CD4-positive, alpha-beta T cell treated with Interferon gamma for 1 hour (primary cell): Measurements from ENCODE around the gene RGL1.
"Not testable (repeated sequence)": the region's sequence is repeated elsewhere in the genome, so short reads cannot be mapped to it uniquely, and the experiment has no call there.

ENCODE experiments used
- DNase-seq: peaks from one replicate; pipeline ENCODE4 v3.0.0-alpha.2; 2020

Gene RGL1

GRCh38 chr1:183804916-183805841 lies at the start of gene RGL1:
Gene RGL1, plus strand, starts transcription at chr1:183805120. Its CDS starts 178 bp downstream, at chr1:183805298.
- peak; percentile 18 for DNase-seq

DNA sequence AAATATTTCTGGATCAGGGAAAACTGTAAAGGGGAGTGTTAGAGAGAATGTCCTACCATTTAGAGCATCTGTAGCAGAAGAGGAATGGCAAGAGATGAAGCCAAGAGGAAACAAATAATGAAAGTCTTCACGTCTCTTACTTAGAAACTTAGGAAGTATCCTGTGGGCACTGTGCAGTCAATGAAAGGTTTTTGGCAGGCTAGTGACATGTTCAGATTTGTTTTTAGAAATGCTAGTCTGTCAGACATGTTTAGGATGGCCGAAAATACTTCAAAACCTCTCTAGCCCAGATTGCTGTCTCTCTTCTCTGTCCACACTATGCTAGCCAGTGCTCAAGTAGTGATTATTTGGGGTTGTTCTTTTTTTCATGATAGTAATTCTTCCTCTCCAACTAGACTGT lies 48.6 kb upstream of the RGL1 start:
- DNase-seq = no peak

DNA sequence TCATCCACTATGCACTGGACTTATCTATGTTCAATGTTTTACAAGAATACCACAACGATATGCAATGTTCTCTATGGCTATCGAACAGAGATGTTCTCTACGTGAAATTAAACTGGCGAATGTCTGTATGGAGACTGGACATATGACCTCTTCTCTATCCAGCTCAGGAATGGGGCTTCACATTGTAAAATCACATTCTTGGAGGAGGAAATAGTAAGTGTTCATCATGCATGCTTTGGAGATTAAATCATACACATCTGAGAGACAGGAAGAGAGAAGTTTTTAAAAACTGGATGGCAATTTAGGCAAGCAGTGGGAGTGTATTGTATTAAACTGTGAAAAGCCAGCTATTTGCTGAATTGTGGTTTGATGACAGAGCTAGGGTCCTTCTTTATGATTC lies 47.9 kb upstream of the RGL1 start:
- no peak for DNase-seq

DNA sequence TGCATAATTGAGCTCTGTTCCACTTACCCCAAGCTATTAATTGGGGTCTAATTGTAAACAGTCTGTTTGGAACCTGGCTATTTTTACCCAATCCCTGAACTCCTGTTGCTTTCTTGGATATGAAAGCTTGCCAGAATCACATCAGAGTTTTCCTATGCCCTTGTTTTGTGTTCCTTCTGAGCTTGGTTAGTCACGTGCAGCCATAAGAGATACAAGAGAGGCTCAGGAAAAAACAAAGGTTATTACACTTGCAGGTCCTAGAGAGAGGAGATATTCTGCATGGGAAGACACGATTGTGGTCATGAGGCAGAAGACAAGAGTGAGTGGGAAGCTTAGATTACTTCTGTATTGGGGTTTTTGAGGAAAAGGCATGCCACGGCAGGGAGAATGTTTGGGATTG lies 46.0 kb upstream of the RGL1 start:
- DNase-seq = no peak

DNA sequence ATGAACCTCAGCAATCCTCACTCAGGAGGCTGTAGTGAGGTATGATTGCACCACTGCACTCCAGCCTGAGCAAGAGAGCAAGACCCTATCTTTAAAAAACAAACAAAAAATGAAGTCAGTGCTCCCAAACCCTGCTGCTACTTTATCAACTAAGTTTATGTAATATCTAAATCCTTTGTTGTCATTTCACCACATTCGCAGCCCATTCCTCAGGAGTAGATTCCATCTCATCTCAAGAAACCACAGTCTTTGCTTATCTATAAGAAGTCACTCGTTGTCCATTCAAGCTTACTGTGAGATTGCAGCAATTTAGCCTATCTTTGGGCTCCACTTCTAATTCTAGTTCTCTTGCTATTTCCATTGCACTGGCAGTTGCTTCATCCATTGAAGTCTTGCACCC lies 44.3 kb upstream of the RGL1 start:
- DNase-seq = no peak

DNA sequence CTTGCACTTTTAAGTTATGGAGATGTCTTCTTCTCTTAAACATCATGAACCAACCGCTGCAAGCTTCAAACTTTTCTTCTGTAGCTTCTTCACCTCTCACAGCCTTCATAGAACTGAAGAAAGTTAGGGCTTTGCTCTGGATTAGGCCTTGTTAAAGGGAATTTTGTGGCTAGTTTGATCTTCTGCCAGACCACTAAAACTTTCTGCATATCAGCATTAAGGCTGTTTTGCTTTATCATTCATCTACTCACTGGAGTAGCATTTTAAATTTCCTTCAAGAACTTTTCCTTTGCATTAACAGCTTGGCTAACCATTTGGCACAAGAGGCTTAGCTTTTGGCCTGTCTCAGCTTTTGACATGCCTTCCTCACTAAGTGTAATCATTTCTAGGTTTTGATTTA lies 43.0 kb upstream of the RGL1 start:
- DNase-seq = no peak

- DNase-seq = not testable (repeated sequence)
Observed at GRCh38 chr1:183762856-183763255, 42.1 kb upstream of the RGL1 start.

GRCh38 chr1:183764981-183765380 lies 39.9 kb upstream of the RGL1 start:
- no peak for DNase-seq

- DNase-seq = no peak
Observed at GRCh38 chr1:183769956-183770815, 34.7 kb upstream of the RGL1 start.

DNA sequence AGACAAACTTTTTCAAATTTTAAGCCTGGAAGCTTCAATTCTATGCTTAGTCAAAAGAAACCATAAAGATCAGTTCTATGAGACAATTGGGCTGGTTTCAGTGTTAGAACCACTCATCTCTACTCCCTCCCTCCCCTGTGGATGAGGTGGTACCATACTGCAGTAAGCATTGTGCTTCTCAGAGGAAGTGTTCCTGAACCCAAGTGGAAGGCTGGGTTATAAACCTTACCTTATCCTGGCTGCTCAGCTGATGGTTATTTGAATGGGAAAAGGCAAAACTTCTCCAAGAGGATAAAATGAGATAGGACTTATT lies 34.1 kb upstream of the RGL1 start:
- DNase-seq = no peak

DNA sequence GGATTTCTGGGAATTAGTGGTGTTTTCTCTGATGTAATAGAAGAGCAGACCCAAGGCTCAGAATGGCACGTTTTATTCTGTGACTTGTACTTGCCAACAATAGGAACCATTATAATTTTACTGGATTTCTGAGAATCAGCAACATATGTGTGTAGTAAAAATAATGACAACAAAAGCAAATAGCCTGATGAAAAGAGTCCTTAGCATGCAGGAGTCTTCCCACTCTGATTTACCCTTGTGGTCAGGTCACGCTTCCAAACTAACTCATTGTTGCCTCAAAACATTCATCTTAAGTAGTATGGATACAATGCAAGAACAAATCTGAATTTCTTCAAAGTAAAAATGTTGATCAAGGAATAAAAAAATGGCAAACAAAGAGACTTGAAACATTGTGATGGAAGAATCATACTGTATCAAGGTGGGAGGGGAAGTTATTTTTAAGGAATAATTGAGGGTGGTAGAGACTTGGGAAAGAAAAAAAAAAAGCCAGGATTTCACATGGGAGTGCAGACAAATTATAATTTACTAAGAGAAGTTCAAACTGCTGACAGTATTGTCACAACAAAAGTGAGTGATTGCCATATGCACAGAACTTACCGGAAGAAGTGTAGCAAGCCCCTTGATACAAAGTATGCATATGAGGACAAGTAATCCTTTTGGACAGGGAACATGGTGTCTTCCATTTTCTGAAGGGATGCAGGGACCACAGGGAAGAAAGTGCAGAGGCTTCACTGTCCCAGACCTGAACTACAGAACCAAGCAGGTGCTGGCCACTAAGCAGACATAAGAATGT lies 31.2 kb upstream of the RGL1 start:
- DNase-seq = no peak

DNA sequence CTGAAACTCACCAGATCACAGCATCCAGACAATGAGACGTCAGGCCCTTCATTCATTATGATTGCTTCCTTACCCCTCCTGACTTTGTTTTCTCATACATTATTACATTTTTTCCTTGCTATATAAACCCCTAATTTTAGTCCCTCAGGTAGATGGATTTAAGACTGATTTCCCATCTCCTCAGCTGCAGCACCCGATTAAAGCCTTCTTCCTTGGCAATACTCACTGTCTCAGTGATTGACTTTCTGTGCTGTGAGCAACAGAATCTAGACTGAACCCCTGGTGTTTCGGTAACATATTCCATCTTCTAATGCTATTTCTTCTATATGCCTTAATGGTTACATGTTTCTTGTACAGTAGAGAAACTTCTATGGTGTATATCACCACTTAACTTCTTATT lies 30.0 kb upstream of the RGL1 start:
- DNase-seq = no peak

- DNase-seq = no peak
Observed at GRCh38 chr1:183776731-183777130, 28.2 kb upstream of the RGL1 start.

DNA sequence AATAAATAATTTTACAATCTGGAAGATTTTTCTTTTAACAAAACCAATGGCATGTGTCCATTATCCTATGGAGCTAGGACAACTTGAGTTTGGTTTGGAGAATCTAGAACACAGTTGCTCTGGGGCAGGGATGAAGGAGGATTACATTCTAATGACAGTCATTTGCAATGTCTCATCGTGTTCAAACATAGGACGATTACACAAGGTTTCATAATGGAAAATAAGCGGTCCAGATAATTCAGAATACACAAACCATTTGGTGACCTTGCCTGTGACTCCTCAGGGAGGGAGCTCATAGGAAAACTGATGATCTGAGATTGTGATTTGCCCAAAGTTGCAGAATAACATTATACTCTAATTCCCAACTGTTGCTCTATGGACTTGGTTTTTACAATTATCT lies 27.6 kb upstream of the RGL1 start:
- no peak for DNase-seq

DNA sequence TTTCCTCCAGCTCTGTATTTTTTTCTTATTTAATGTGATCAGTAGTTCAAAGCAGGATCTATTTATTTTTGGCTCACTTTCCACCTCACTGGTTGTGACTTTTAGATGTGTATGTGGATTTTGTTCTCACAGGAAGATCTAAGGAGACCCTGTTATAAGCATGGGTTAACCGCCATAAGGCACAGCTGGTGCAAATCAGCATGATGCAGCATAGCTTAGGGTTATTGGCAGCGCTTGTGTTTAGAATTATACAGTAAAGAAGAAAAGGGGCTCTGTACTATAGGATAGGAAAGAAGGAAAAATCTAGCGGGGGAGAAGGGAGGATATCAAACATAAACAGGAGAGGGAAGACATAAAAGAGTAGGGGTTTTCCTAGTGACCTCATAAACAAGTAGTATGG lies 26.9 kb upstream of the RGL1 start:
- no peak for DNase-seq

- no peak for DNase-seq
Observed at GRCh38 chr1:183778568-183779433, 26.1 kb upstream of the RGL1 start.

GRCh38 chr1:183780159-183780558 lies 24.8 kb upstream of the RGL1 start:
- no peak for DNase-seq

GRCh38 chr1:183780757-183781156 lies 24.2 kb upstream of the RGL1 start:
- no peak for DNase-seq

- no peak for DNase-seq
Observed at GRCh38 chr1:183783342-183783741, 21.6 kb upstream of the RGL1 start.

DNA sequence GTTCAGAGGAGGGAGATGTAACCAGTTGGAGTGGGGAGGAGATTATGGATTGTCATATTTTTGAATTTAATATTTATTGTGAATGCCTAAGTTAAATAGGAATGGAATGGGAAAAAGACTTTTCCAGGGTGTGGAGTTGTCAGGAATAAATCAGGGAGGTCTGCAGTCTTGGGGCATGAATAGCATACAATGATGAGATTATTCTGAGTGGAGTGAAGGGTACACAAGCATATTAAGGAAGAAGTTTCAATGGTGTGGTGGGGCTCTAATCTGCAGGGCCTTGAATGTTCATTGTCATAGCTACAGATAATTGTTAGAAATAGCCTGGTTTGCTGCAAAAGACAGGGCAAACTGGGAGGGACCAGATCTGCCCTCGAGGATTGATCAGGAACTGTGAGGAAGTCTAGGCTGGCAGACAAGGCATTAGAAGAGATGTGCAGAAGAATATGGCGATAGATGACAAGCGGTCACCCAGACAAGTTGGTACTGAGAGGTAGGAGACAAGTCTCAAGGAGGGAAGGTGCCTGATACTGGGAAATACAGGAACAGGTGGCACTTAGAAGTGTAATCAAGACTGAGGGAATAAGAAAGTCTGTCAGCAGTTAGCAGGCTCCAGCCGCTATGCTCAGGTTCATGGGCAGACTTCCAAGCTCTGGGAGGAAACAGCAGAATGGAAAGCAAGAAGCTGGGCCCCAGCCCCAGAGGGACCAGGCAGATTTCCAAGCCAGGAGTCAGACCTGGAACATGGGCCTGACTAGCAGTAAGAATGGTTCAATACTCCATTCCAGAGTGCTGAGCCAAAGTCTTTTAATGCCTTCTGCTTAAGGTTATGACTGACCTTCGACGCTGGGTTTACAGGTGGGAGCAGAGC lies 20.9 kb upstream of the RGL1 start:
- no peak for DNase-seq

GRCh38 chr1:183785921-183786320 lies 19.0 kb upstream of the RGL1 start:
- not testable (repeated sequence) for DNase-seq
